HepG2 (cell line): ENCODE results near the gene PRKG1. TPM values are rescaled to one million over a fixed set of nuclear protein-coding genes. Genes with fewer than 3 reads are reported as not detected.

Experiments used
- ATAC-seq: fragments of 200-7000 bp; cut with Tn5 transposase; 3 replicates; pipeline ENCODE4 v1.9.1; 2020; ENCODE audit warnings: mild to moderate bottlenecking, moderate library complexity
- BruUV-seq: library from RNA; stranded (reverse); fragments of 400-500 nt; replicated peaks from 2 replicates; lab custom pipeline; 2021; lab: Mats Ljungman, UMichigan
- CTCF ChIA-PET: fragments of 300-600 bp; formaldehyde crosslinking; extraction: SDS; loops from one replicate; lab custom pipeline; 2021; ENCODE audit warnings: low total read pairs, inconsistent platforms, low intra/inter-chr PET ratio; lab: Yijun Ruan, JAX
- POLR2A ChIA-PET: fragments of 350-600 bp; sonication (Branson Sonifier 250); formaldehyde crosslinking; loops from one replicate; lab custom pipeline; 2020; ENCODE audit warnings: antibody characterized with exemption, inconsistent platforms; lab: Yijun Ruan, JAX
- DNase-seq: peaks from one replicate; pipeline ENCODE4 v3.0.0-alpha.2; 2015; ENCODE audit warnings: low spot score
- FAIRE-seq: peaks from 3 replicates; lab custom pipeline; 2011; peaks lifted over from hg19 to GRCh38; lab: Jason Lieb, UNC
- H2AFZ ChIP-seq: one replicate; pipeline ENCODE4 v1.6.1; 2011; ENCODE audit warnings: low read length, inconsistent platforms
- H3K27ac ChIP-seq: fragments of 300-600 bp; 3 replicates; pipeline ENCODE4 v1.8.0; 2011; ENCODE audit warnings: mixed run types, mild to moderate bottlenecking, mixed read lengths, low read length, inconsistent platforms; ENCODE audit not compliant: insufficient read depth; ENCODE audit errors: extremely low read length
- H3K27me3 ChIP-seq, 2 experiments: fragments of 200-600 bp in 1 of 2; 2 replicates in 1 of 2; 3 replicates in 1 of 2; pipeline versions ENCODE4 v1.6.0 to v1.8.0; 2011; ENCODE audit warnings: low read length in 2 of 2, mild to moderate bottlenecking in 2 of 2, moderate library complexity in 2 of 2, inconsistent platforms in 1 of 2; ENCODE audit not compliant: insufficient read depth in 2 of 2, control insufficient read depth in 1 of 2
- H3K36me3 ChIP-seq, 2 experiments: fragments of 200-600 bp in 1 of 2; replicated peaks in 1 of 2; 2 replicates in 1 of 2; 3 replicates in 1 of 2; pipeline versions ENCODE4 v1.5.1 to v1.8.0; 2011; ENCODE audit warnings: low read length in 2 of 2, inconsistent platforms in 1 of 2; ENCODE audit not compliant: insufficient read depth in 2 of 2, control insufficient read depth in 1 of 2
- H3K4me1 ChIP-seq: 2 replicates; pipeline ENCODE4 v1.5.1; 2012; ENCODE audit warnings: low read length, inconsistent platforms; ENCODE audit not compliant: insufficient read depth
- H3K4me2 ChIP-seq: 2 replicates; pipeline ENCODE4 v1.6.0; 2011; ENCODE audit warnings: low read depth, low read length, inconsistent platforms
- H3K4me3 ChIP-seq, 3 experiments: fragments of 200-600 bp in 1 of 3; sonication (generic), shearing (Covaris generic) in 1 of 3; replicated peaks in 1 of 3; 2 replicates each; pipeline ENCODE4 v1.5.1; 2011 to 2016; ENCODE audit warnings: low read length in 3 of 3, inconsistent platforms in 2 of 3, low read depth in 2 of 3, mild to moderate bottlenecking in 2 of 3, control low read depth in 1 of 3, mixed read lengths in 1 of 3; ENCODE audit not compliant: insufficient read depth in 1 of 3
- H3K79me2 ChIP-seq: one replicate; pipeline ENCODE4 v1.6.1; 2011; ENCODE audit warnings: low read length, inconsistent platforms; ENCODE audit not compliant: insufficient read depth
- H3K9ac ChIP-seq: 2 replicates; pipeline ENCODE4 v1.6.0; 2011; ENCODE audit warnings: mild to moderate bottlenecking, low read depth, low read length, inconsistent platforms; ENCODE audit not compliant: insufficient read depth
- H3K9me3 ChIP-seq: 2 replicates; pipeline ENCODE4 v1.5.1; 2012; ENCODE audit warnings: mild to moderate bottlenecking, low read length
- H4K20me1 ChIP-seq: 2 replicates; pipeline ENCODE4 v1.6.0; 2011; ENCODE audit warnings: inconsistent platforms, mild to moderate bottlenecking, low read length, moderate library complexity; ENCODE audit not compliant: insufficient read depth
- ATF3 ChIP-seq: sonication (generic); formaldehyde crosslinking; IDR thresholded peaks from 2 replicates; pipeline ENCODE4 v1.4.0; 2020; ENCODE audit warnings: missing genetic modification reagents
- MLX ChIP-seq: IDR thresholded peaks from 2 replicates; pipeline ENCODE4 v1.6.1; 2016
- RBM22 ChIP-seq: fragments of 200-400 bp; formaldehyde crosslinking; optimal IDR thresholded peaks from 2 replicates; pipeline ENCODE3; 2017; ENCODE audit warnings: mild to moderate bottlenecking, low read length, moderate library complexity
- REXO4 ChIP-seq: sonication (generic); formaldehyde crosslinking; IDR thresholded peaks from 2 replicates; pipeline ENCODE4 v1.8.0; 2022; ENCODE audit warnings: missing genetic modification reagents, mild to moderate bottlenecking, borderline replicate concordance
- RFX5 ChIP-seq: IDR thresholded peaks from 2 replicates; pipeline ENCODE4 v1.6.1; 2011; ENCODE audit warnings: low read depth, low read length, improper control_type of control experiment
- ZFYVE20 ChIP-seq: sonication (generic); formaldehyde crosslinking; IDR thresholded peaks from 2 replicates; pipeline ENCODE4 v1.8.0; 2023; ENCODE audit warnings: low read depth, mild to moderate bottlenecking, moderate library complexity, missing genetic modification reagents, borderline replicate concordance
- ZNF329 ChIP-seq: sonication (generic); formaldehyde crosslinking; IDR thresholded peaks from 2 replicates; pipeline ENCODE4 v1.9.0; 2021; ENCODE audit warnings: low read depth, mild to moderate bottlenecking, missing genetic modification reagents
- ZNF34 ChIP-seq: sonication (generic); formaldehyde crosslinking; IDR thresholded peaks from 2 replicates; pipeline ENCODE4 v1.4.0; 2020; ENCODE audit warnings: mild to moderate bottlenecking, missing genetic modification reagents, borderline replicate concordance
- WGBS: methylation state at CpG from one replicate; pipeline ENCODE4 v1.1.6; 2017; ENCODE audit warnings: low lambda C conversion rate; 5-methylcytosine and 5-hydroxymethylcytosine counted together
- in situ Hi-C: cut with HindIII; loops from 2 replicates; pipeline ENCODE4 v1.10.0; 2017; ENCODE audit warnings: low pct_unique_long_range_greater_than_20kb; ENCODE audit not compliant: extremely low pct_ligation_motif_present
- intact Hi-C: fragments of 100-400 bp; cut with micrococcal nuclease; formaldehyde crosslinking; loops from one replicate; pipeline ENCODE4 v1.10.0; 2022; ENCODE audit not compliant: unreplicated experiment
- polyA plus RNA-seq, 8 experiments: library from polyadenylated mRNA; depleted of rRNA in 3 of 8; stranded (reverse) in 7 of 8; unstranded in 1 of 8; fragments of >200 nt; fragmentation: Illumina TruSeq in 4 of 8; extraction: Trizol in 4 of 8; gene quantifications; 2 replicates each; pipeline versions ENCODE4 v1.2.1 to v1.2.3, GENCODE V29; 2011 to 2016; ENCODE audit warnings: low read depth in 4 of 8, missing spikeins in 1 of 8, mixed read lengths in 1 of 8; ENCODE audit not compliant: insufficient read depth in 1 of 8
- total RNA-seq, 5 experiments: library from RNA; depleted of rRNA; stranded (reverse); fragments of >200 nt; fragmentation: Illumina TruSeq; extraction: Trizol; gene quantifications; 2 replicates each; pipeline ENCODE4 v1.2.3, GENCODE V29; 2016; ENCODE audit warnings: low read depth in 1 of 5
- TF ChIP-seq, protein P1 (sequence below): sonication (generic); formaldehyde crosslinking; IDR thresholded peaks from 2 replicates; pipeline ENCODE4 v1.4.0; 2020; ENCODE audit warnings: low read depth, mild to moderate bottlenecking, missing genetic modification reagents

The PRKG1 gene
- total and polyA plus RNA-seq, 2 of the 13 experiments (the other 11 are each of a cell fraction or from before 2014, with no cell fraction given): 0.01 TPM; not detected in 1

- no peaks in the 10 kb centered on the region for H3K4me1 ChIP-seq
- no peaks in the 10 kb centered on the region for H3K27me3 ChIP-seq
- intact Hi-C loops: no loop called here
- H3K9ac ChIP-seq: no peak overlapping the region
- ChIA-PET CTCF (no interaction called here), POLR2A (no interaction called here)
- H3K36me3 ChIP-seq: no peaks in the 10 kb centered on the region
- no peak overlapping the region for H3K4me2 ChIP-seq
- H3K79me2 ChIP-seq: no peaks in the 10 kb centered on the region
- BruUV-seq: no TSS peak
- no peak for TF ChIP-seq RFX5
- TF ChIP-seq ZFYVE20: no peak
- no peaks in the 10 kb centered on the region for H4K20me1 ChIP-seq
- no peak for ATAC-seq
- H2AFZ ChIP-seq: no peak overlapping the region
- no peaks in the 10 kb centered on the region for H3K9me3 ChIP-seq
- H3K4me3 ChIP-seq: no peak overlapping the region
- WGBS: 1% methylated on average over 4 of the region's 4 CpGs
- FAIRE-seq: no peak
- in situ Hi-C loops: no loop called here
- DNase-seq: no peak
- H3K27ac ChIP-seq: no peak overlapping the region
These were observed 543.4 kb downstream of the PRKG1 start for GRCh38 chr10:51617576-51618235.

DNA sequence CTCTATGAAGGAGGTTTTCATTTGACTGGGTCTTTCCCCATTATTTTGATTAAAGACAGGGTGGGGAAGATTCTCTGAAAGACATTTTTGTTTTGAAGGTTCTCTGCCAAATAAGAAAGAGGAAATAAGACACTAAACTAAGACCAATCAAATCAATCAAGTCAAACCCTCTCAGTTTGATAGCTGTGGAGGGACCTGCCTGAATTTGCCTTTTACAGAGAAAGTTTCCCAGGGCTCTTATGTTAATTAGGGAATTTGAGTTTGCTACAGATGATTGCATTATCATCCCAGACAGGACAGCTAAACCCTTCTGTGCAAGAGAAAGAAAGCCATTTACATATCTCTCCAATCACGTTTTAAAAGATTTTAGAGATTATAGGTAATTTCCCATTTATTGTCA lies 545.1 kb downstream of the PRKG1 start:
- no TSS peak for BruUV-seq
- TF ChIP-seq ZNF329 (no peak), ATF3 (CRISPR knock-in tag) (no peak), REXO4 (CRISPR knock-in tag) (no peak), ZNF34 (CRISPR knock-in tag) (no peak), MLX (CRISPR knock-in tag) (no peak), RBM22 (no peak)
- TF ChIP-seq, protein P1, sequence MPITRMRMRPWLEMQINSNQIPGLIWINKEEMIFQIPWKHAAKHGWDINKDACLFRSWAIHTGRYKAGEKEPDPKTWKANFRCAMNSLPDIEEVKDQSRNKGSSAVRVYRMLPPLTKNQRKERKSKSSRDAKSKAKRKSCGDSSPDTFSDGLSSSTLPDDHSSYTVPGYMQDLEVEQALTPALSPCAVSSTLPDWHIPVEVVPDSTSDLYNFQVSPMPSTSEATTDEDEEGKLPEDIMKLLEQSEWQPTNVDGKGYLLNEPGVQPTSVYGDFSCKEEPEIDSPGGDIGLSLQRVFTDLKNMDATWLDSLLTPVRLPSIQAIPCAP (CRISPR knock-in tag): no peak
- 0% methylated on average over 1 of the region's 1 CpG for WGBS
- Histone ChIP-seq H4K20me1 (no peaks in the 10 kb centered on the region), H3K27me3 (no peaks in the 10 kb centered on the region), H3K4me3 (no peak overlapping the region), H3K4me2 (no peak overlapping the region), H2AFZ (no peak overlapping the region), H3K9me3 (no peaks in the 10 kb centered on the region), H3K9ac (no peak overlapping the region), H3K79me2 (no peaks in the 10 kb centered on the region), H3K36me3 (no peaks in the 10 kb centered on the region), H3K27ac (no peak overlapping the region), H3K4me1 (no peaks in the 10 kb centered on the region)
- intact Hi-C loops (no loop called here), in situ Hi-C loops (no loop called here)
- ChIA-PET POLR2A (no interaction called here), CTCF (no interaction called here)
- FAIRE-seq (no peak), DNase-seq (no peak), ATAC-seq (no peak)
